Calu3 (cell line): ENCODE measurements around the gene SLFN11. TPM values are rescaled to one million over a fixed set of nuclear protein-coding genes. Genes with fewer than 3 reads are reported as not detected.

Source experiments
- BruUV-seq: library from RNA; stranded (reverse); fragments of 400-500 nt; replicated peaks from 2 replicates; lab custom pipeline; 2021; lab: Mats Ljungman, UMichigan
- CTCF ChIA-PET: fragments of 300-600 bp; sonication (Branson Sonifier 250); formaldehyde crosslinking; loops from one replicate; lab custom pipeline; 2022; ENCODE audit warnings: antibody characterized with exemption; lab: Charles Lee
- DNase-seq: peaks from one replicate; pipeline ENCODE4 v3.0.0; 2022
- H3K27ac Mint-ChIP-seq: one replicate; pipeline ENCODE4 v1.8.0; 2022; ENCODE audit warnings: mixed read lengths; ENCODE audit not compliant: unreplicated experiment
- H3K27me3 Mint-ChIP-seq: one replicate; pipeline ENCODE4 v1.8.0; 2022; ENCODE audit warnings: mixed read lengths; ENCODE audit not compliant: unreplicated experiment
- H3K36me3 Mint-ChIP-seq: one replicate; pipeline ENCODE4 v1.8.0; 2022; ENCODE audit warnings: mild to moderate bottlenecking, moderate library complexity, mixed read lengths; ENCODE audit not compliant: insufficient read depth, unreplicated experiment
- H3K4me1 Mint-ChIP-seq: one replicate; pipeline ENCODE4 v1.8.0; 2022; ENCODE audit warnings: mild to moderate bottlenecking, low read depth, mixed read lengths; ENCODE audit not compliant: unreplicated experiment
- H3K4me3 Mint-ChIP-seq: one replicate; pipeline ENCODE4 v1.8.0; 2022; ENCODE audit warnings: mild to moderate bottlenecking, low read depth, moderate library complexity, mixed read lengths; ENCODE audit not compliant: unreplicated experiment
- H3K9me3 Mint-ChIP-seq: one replicate; pipeline ENCODE4 v1.8.0; 2022; ENCODE audit warnings: low read depth, mixed read lengths; ENCODE audit not compliant: unreplicated experiment
- CTCF ChIP-seq: fragments of 200-600 bp; IDR thresholded peaks from one replicate; pipeline ENCODE4 v1.8.0; 2022; ENCODE audit warnings: antibody characterized with exemption; ENCODE audit not compliant: unreplicated experiment
- intact Hi-C: fragments of 100-400 bp; cut with micrococcal nuclease; formaldehyde crosslinking; loops from one replicate; pipeline ENCODE4 v1.10.0; 2022; ENCODE audit not compliant: unreplicated experiment
- total RNA-seq: library from RNA; stranded (reverse); gene quantifications from 2 replicates; pipeline ENCODE4 v1.2.3, GENCODE V29; 2022

The SLFN11 gene
- total RNA-seq, 1 experiment from 2014 or later, result 38.2 TPM

GRCh38 chr17:35377068-35377467 lies 3.6 kb upstream of the SLFN11 start:
- no peak for DNase-seq
- H3K9me3 Mint-ChIP-seq, result peaks cover under 1% of the 10 kb centered on the region
- H3K27ac Mint-ChIP-seq, result no peak overlapping the region
- peaks cover 35% of the 10 kb centered on the region for H3K4me1 Mint-ChIP-seq
- intact Hi-C loops, result loop anchor here (10.0 kb wide), 1 partner anchor 132 kb away; the partner anchor contains the start of gene SLFN5
- CTCF ChIA-PET, result interaction anchor here (0.6 kb wide), 1 partner anchor 236 kb away, joined by 3 read pairs; no protein-coding TSS in a partner anchor
- no TSS peak for BruUV-seq
- H3K4me3 Mint-ChIP-seq, result no peak overlapping the region
- TF ChIP-seq CTCF, result no peak
- no peaks in the 10 kb centered on the region for H3K27me3 Mint-ChIP-seq
- H3K36me3 Mint-ChIP-seq, result peaks cover 25% of the 10 kb centered on the region

- Mint-ChIP-seq H3K4me1 (peaks cover 41% of the 10 kb centered on the region), H3K27ac (peak overlapping the region; percentile 82), H3K9me3 (no peaks in the 10 kb centered on the region), H3K4me3 (peak overlapping the region; percentile 50), H3K36me3 (peaks cover 25% of the 10 kb centered on the region), H3K27me3 (no peaks in the 10 kb centered on the region)
- no peak for TF ChIP-seq CTCF
- BruUV-seq, result no TSS peak
- intact Hi-C loops, result loop anchor here (10.0 kb wide), 1 partner anchor 131 kb away; the partner anchor contains the start of gene SLFN5
- no peak for DNase-seq
- CTCF ChIA-PET, result interaction anchor here (0.5 to 0.6 kb wide), 3 partner anchors 38 to 136 kb away, joined by 3 to 5 read pairs (median 3); no protein-coding TSS in a partner anchor
Measured at GRCh38 chr17:35376245-35376644, 2.8 kb upstream of the SLFN11 start.

- DNase-seq, result no peak
- H3K27ac Mint-ChIP-seq, result no peak overlapping the region
- peaks cover 25% of the 10 kb centered on the region for H3K36me3 Mint-ChIP-seq
- H3K9me3 Mint-ChIP-seq, result peaks cover 8% of the 10 kb centered on the region
- peak overlapping the region; percentile 92 for H3K4me3 Mint-ChIP-seq
- no peak for TF ChIP-seq CTCF
- intact Hi-C loops, result loop anchor here (5.0 to 10.0 kb wide), 2 partner anchors 130 to 157 kb away; partner anchors contain the start of gene SLFN5
- CTCF ChIA-PET, result no interaction called here
- H3K27me3 Mint-ChIP-seq, result no peaks in the 10 kb centered on the region
- BruUV-seq, result no TSS peak
- H3K4me1 Mint-ChIP-seq, result peaks cover 41% of the 10 kb centered on the region
Measured at GRCh38 chr17:35374766-35375344, 1.4 kb upstream of the SLFN11 start.

GRCh38 chr17:35373984-35374765 lies 754 bp upstream of the SLFN11 start:
- Mint-ChIP-seq H3K27me3 (no peaks in the 10 kb centered on the region), H3K4me3 (peak overlapping the region; percentile 92), H3K36me3 (peaks cover 28% of the 10 kb centered on the region), H3K9me3 (peaks cover 8% of the 10 kb centered on the region), H3K4me1 (peaks cover 41% of the 10 kb centered on the region), H3K27ac (peak overlapping the region; percentile 88)
- CTCF ChIA-PET, result interaction anchor here (1.2 kb wide), 1 partner anchor 74 kb away, joined by 3 read pairs; the partner anchor contains the start of gene SLFN13
- TSS peak; percentile 93 for BruUV-seq
- intact Hi-C loops, result loop anchor here (1.0 to 10.0 kb wide), 3 partner anchors 74 to 158 kb away; partner anchors contain the start of genes SLFN13 and SLFN5
- peak; percentile 28 for DNase-seq
- no peak for TF ChIP-seq CTCF
